ENCODE results near the gene ZNF710. TPM values are rescaled to one million over a fixed set of nuclear protein-coding genes. Genes with fewer than 3 reads are reported as not detected.

Gene ZNF710
- total RNA-seq, 1 donor from 2014 or later: 129 TPM

DNA sequence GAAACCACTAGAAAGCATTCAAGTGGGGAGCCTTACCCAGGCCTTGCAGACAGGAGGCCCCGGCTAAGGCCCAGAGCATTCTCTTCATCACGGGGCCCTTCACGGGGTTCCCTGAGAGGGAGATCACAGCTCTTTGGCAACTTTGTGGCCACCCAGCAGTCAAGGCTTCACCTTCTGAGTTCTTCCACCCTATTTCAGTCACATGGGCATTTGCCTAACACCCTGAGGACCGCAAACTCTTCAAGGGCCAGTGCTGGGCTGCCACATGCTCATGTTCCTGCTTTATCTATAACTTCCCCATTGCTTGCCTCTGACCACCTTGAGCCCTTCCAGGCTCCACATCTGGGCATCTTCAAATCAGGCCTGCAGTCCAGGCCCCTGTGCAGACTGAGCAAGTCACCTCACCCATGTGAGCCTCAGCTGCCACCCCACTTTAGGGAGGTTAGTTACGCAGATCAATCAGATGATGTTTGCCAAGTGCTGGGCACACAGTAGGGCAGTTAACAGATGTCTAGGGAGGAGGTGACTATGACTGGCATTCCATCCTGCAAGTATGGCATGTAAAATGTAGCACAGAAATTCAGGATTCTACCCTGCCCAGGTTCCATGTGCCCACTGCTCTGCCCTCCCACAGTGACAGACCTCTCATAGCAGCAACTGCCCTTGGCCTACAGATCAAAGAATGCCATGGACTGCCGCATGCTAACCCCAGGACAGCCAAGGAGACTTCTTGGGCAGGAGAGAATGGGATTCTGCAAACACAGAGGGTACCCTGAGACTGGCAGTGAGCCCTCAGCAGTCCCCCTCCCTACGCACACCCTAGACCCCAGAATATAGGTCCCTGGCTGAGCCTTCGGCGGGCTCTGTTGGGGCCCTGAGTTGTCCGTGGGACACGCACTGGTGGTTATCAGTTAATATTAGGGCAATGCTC, 37.6 kb upstream of the ZNF710 start:
- H3K4me3 Mint-ChIP-seq (ENCODE audit: unreplicated experiment): no peak overlapping the region
- peaks cover 11% of the 10 kb centered on the region for H3K4me1 Mint-ChIP-seq (ENCODE audit: unreplicated experiment)
- peaks cover 1% of the 10 kb centered on the region for H3K27me3 Mint-ChIP-seq (ENCODE audit: unreplicated experiment)
- TF ChIP-seq CTCF (IDR thresholded peaks at IDR 0.05; ENCODE audit: unreplicated experiment): no peak
- DNase-seq (ENCODE audit: low spot score): no peak
- H3K36me3 Mint-ChIP-seq (ENCODE audit: low read depth, unreplicated experiment): no peaks in the 10 kb centered on the region
- H3K9me3 Mint-ChIP-seq (ENCODE audit: unreplicated experiment): no peaks in the 10 kb centered on the region
- H3K27ac Mint-ChIP-seq (ENCODE audit: unreplicated experiment): no peak overlapping the region

GRCh38 chr15:89964232-89964954, 36.7 kb upstream of the ZNF710 start:
- peak overlapping the region; percentile 66 for H3K27ac Mint-ChIP-seq (ENCODE audit: unreplicated experiment)
- DNase-seq (ENCODE audit: low spot score): peak; percentile 12
- TF ChIP-seq CTCF (IDR thresholded peaks at IDR 0.05; ENCODE audit: unreplicated experiment): no peak
- peaks cover 1% of the 10 kb centered on the region for H3K27me3 Mint-ChIP-seq (ENCODE audit: unreplicated experiment)
- H3K36me3 Mint-ChIP-seq (ENCODE audit: low read depth, unreplicated experiment): no peaks in the 10 kb centered on the region
- peaks cover 11% of the 10 kb centered on the region for H3K4me1 Mint-ChIP-seq (ENCODE audit: unreplicated experiment)
- no peaks in the 10 kb centered on the region for H3K9me3 Mint-ChIP-seq (ENCODE audit: unreplicated experiment)
- no peak overlapping the region for H3K4me3 Mint-ChIP-seq (ENCODE audit: unreplicated experiment)

GRCh38 chr15:89967881-89968280, 33.2 kb upstream of the ZNF710 start:
- DNase-seq (ENCODE audit: low spot score): no peak
- Mint-ChIP-seq H3K4me3 (ENCODE audit: unreplicated experiment) (no peak overlapping the region), H3K36me3 (ENCODE audit: low read depth, unreplicated experiment) (no peaks in the 10 kb centered on the region), H3K27me3 (ENCODE audit: unreplicated experiment) (peaks cover 1% of the 10 kb centered on the region), H3K27ac (ENCODE audit: unreplicated experiment) (no peak overlapping the region), H3K4me1 (ENCODE audit: unreplicated experiment) (peaks cover 11% of the 10 kb centered on the region), H3K9me3 (ENCODE audit: unreplicated experiment) (no peaks in the 10 kb centered on the region)
- TF ChIP-seq CTCF (IDR thresholded peaks at IDR 0.05; ENCODE audit: unreplicated experiment): no peak

GRCh38 chr15:89971592-89971997, 29.5 kb upstream of the ZNF710 start:
- Mint-ChIP-seq H3K27me3 (ENCODE audit: unreplicated experiment) (peaks cover 3% of the 10 kb centered on the region), H3K4me3 (ENCODE audit: unreplicated experiment) (no peak overlapping the region), H3K4me1 (ENCODE audit: unreplicated experiment) (peaks cover 4% of the 10 kb centered on the region), H3K36me3 (ENCODE audit: low read depth, unreplicated experiment) (no peaks in the 10 kb centered on the region), H3K27ac (ENCODE audit: unreplicated experiment) (no peak overlapping the region), H3K9me3 (ENCODE audit: unreplicated experiment) (no peaks in the 10 kb centered on the region)
- no peak for TF ChIP-seq CTCF (IDR thresholded peaks at IDR 0.05; ENCODE audit: unreplicated experiment)
- DNase-seq (ENCODE audit: low spot score): peak; percentile 76
